Lung (tissue), 12 donors: ENCODE data around the gene COG5. TPM values are rescaled to one million over a fixed set of nuclear protein-coding genes. Genes with fewer than 3 reads are reported as not detected.

Source experiments
- ATAC-seq: fragments of 200-7000 bp; cut with Tn5 transposase; one replicate; pipeline ENCODE4 v1.9.1; 2020; ENCODE audit warnings: moderate number of reproducible peaks; ENCODE audit not compliant: insufficient read depth, low FRiP score
- DNase-seq, 3 donors: peaks; one replicate each; pipeline ENCODE4 v3.0.0-alpha.2; 2013 to 2017
- H3K27ac ChIP-seq, 2 donors: one replicate each; pipeline ENCODE4 v1.5.1; 2013; ENCODE audit warnings: mild to moderate bottlenecking in 2 of 2, moderate library complexity in 2 of 2, control low read depth in 1 of 2, inconsistent platforms in 1 of 2, low read depth in 1 of 2, low read length in 1 of 2
- H3K27me3 ChIP-seq, 3 donors: one replicate each; pipeline ENCODE4 v1.5.1; 2013; ENCODE audit warnings: low read length in 2 of 3; ENCODE audit not compliant: control insufficient read depth in 3 of 3, insufficient read depth in 3 of 3
- H3K36me3 ChIP-seq, 4 donors: one replicate each; pipeline ENCODE4 v1.5.1; 2013; ENCODE audit warnings: low read length in 4 of 4, mild to moderate bottlenecking in 1 of 4, moderate library complexity in 1 of 4; ENCODE audit not compliant: control insufficient read depth in 4 of 4, insufficient read depth in 4 of 4
- H3K4me1 ChIP-seq, 5 donors: one replicate each; pipeline ENCODE4 v1.5.1; 2013; ENCODE audit warnings: low read length in 5 of 5, mild to moderate bottlenecking in 2 of 5, moderate library complexity in 1 of 5; ENCODE audit not compliant: control insufficient read depth in 5 of 5, insufficient read depth in 5 of 5
- H3K4me3 ChIP-seq: one replicate; pipeline ENCODE4 v1.5.1; 2013; ENCODE audit warnings: mild to moderate bottlenecking, control low read depth, moderate library complexity
- H3K9ac ChIP-seq, 2 donors: one replicate each; pipeline ENCODE4 v1.5.1; 2013; ENCODE audit warnings: low read length in 2 of 2, control low read depth in 1 of 2; ENCODE audit not compliant: insufficient read depth in 1 of 2
- H3K9me3 ChIP-seq, 4 donors: one replicate each; pipeline ENCODE4 v1.5.1; 2013; ENCODE audit warnings: low read length in 3 of 4, mild to moderate bottlenecking in 1 of 4, moderate library complexity in 1 of 4; ENCODE audit not compliant: control insufficient read depth in 4 of 4, insufficient read depth in 3 of 4
- CTCF ChIP-seq: IDR thresholded peaks from 2 replicates; pipeline ENCODE4 v1.5.1; 2012; ENCODE audit warnings: mild to moderate bottlenecking; ENCODE audit errors: control extremely low read depth, extremely low read depth
- WGBS, 2 donors: extraction: QIAGEN DNeasy Blood & Tissue Kit; methylation state at CpG; one replicate each; pipeline ENCODE4 v1.1.7; 2013; 5-methylcytosine and 5-hydroxymethylcytosine counted together
- polyA plus RNA-seq, 2 donors: library from polyadenylated mRNA; stranded (reverse); fragments of 200-250 nt; gene quantifications; one replicate each; pipeline ENCODE4 v1.2.1, GENCODE V29; 2013
- total RNA-seq, 2 donors: library from RNA; depleted of rRNA in 1 of 2; stranded (reverse); fragments of >200 nt in 1 of 2; gene quantifications; one replicate each; pipeline ENCODE4 v1.2.1, GENCODE V29; 2014 to 2021
- donor health status: control.
- donor health status: control.
- donor health status: Bipolar disorder and iron deficiency.
- donor health status: healthy.
- donor health status: DM: yes; HTN: yes; CAD: no.

The COG5 gene
- total and polyA plus RNA-seq, 4 donors, result 5.6 to 101 (median 27.2) TPM

- ATAC-seq, result no peak
- Histone ChIP-seq H3K27ac (no peak overlapping the region), H3K4me3 (no peak overlapping the region), H3K9ac (no peak overlapping the region), H3K9me3 (peaks cover 0 to 12% (median 0%) of the 10 kb centered on the region in 4 donors), H3K27me3 (no peaks in the 10 kb centered on the region), H3K36me3 (peaks cover 0 to 4% (median 4%) of the 10 kb centered on the region in 4 donors), H3K4me1 (peaks cover 0 to 5% (median 0%) of the 10 kb centered on the region in 5 donors)
- TF ChIP-seq CTCF, result no peak
- 99 to 100% methylated on average over 4 of the region's 4 CpGs for WGBS, 2 donors
- DNase-seq, result no peak
Observed at GRCh38 chr7:107242267-107242666, 321.5 kb downstream of the COG5 start.

- TF ChIP-seq CTCF, result no peak
- H3K36me3 ChIP-seq, result peaks cover 0 to 7% (median 4%) of the 10 kb centered on the region in 4 donors
- H3K4me3 ChIP-seq, result no peak overlapping the region
- ATAC-seq (no peak), DNase-seq (no peak)
- no peaks in the 10 kb centered on the region for H3K27me3 ChIP-seq
- 94 to 97% methylated on average over 4 of the region's 4 CpGs for WGBS, 2 donors
- H3K9ac ChIP-seq, result no peak overlapping the region
- no peaks in the 10 kb centered on the region for H3K9me3 ChIP-seq
- peaks cover 0 to 14% (median 0%) of the 10 kb centered on the region in 5 donors for H3K4me1 ChIP-seq
- H3K27ac ChIP-seq, result peak overlapping the region in 1 of 2 donors; percentile 33
Observed at GRCh38 chr7:107237451-107237850, 326.3 kb downstream of the COG5 start.

- Histone ChIP-seq H3K36me3 (peaks cover 0 to 7% (median 4%) of the 10 kb centered on the region in 4 donors), H3K4me3 (no peak overlapping the region), H3K9ac (no peak overlapping the region), H3K4me1 (peaks cover 0 to 14% (median 0%) of the 10 kb centered on the region in 5 donors), H3K9me3 (no peaks in the 10 kb centered on the region), H3K27ac (no peak overlapping the region), H3K27me3 (no peaks in the 10 kb centered on the region)
- DNase-seq, result peak in 2 of 3 donors; percentile 17 to 42
- ATAC-seq, result no peak
- no peak for TF ChIP-seq CTCF
Observed at GRCh38 chr7:107236862-107237261, 326.9 kb downstream of the COG5 start.

GRCh38 chr7:107234436-107234835, 329.3 kb downstream of the COG5 start:
- Histone ChIP-seq H3K27me3 (no peaks in the 10 kb centered on the region), H3K27ac (peak overlapping the region in 1 of 2 donors; percentile 16), H3K9ac (no peak overlapping the region), H3K4me1 (peaks cover 0 to 14% (median 0%) of the 10 kb centered on the region in 5 donors), H3K36me3 (peaks cover 0 to 7% (median 4%) of the 10 kb centered on the region in 4 donors), H3K9me3 (no peaks in the 10 kb centered on the region), H3K4me3 (no peak overlapping the region)
- no peak for DNase-seq
- TF ChIP-seq CTCF, result no peak
- 78 to 83% methylated on average over 3 of the region's 3 CpGs for WGBS, 2 donors
- no peak for ATAC-seq
